HCT116 (cell line): ENCODE data around the gene MFN1. TPM values are rescaled to one million over a fixed set of nuclear protein-coding genes. Genes with fewer than 3 reads are reported as not detected.

Source experiments
- ATAC-seq: fragments of 200-7000 bp; cut with Tn5 transposase; 2 replicates; pipeline ENCODE4 v1.9.1; 2020; ENCODE audit warnings: mild to moderate bottlenecking, moderate library complexity
- BruUV-seq: library from RNA; stranded (reverse); fragments of 400-500 nt; replicated peaks from 2 replicates; lab custom pipeline; 2021; lab: Mats Ljungman, UMichigan
- CTCF ChIA-PET: fragments of 300-600 bp; sonication (Branson Sonifier 250); formaldehyde crosslinking; loops from one replicate; lab custom pipeline; 2021; ENCODE audit warnings: antibody characterized with exemption; lab: Charles Lee
- POLR2A ChIA-PET: fragments of 300-600, 350-600 bp; sonication (Branson Sonifier 250); formaldehyde crosslinking; loops from one replicate; lab custom pipeline; 2021; ENCODE audit warnings: antibody characterized with exemption; lab: Charles Lee
- RAD21 ChIA-PET, 2 experiments: fragments of 300-600 bp; sonication (Branson Sonifier 250); formaldehyde crosslinking; loops; one replicate each; lab custom pipeline; 2023; ENCODE audit warnings: low total read pairs in 2 of 2; ENCODE audit not compliant: uncharacterized antibody in 2 of 2, unreplicated experiment in 2 of 2, low non-redundant PET in 1 of 2; lab: Charles Lee
- DNase-seq: peaks from one replicate; pipeline ENCODE4 v3.0.0-alpha.2; 2010; ENCODE audit warnings: low read depth, low spot score
- H2AFZ ChIP-seq: fragments of 200-600 bp; shearing (Covaris generic), sonication (generic); 2 replicates; pipeline ENCODE4 v1.6.1; 2017; ENCODE audit warnings: low read depth, mixed run types, mixed read lengths, antibody characterized with exemption, low read length; ENCODE audit not compliant: poor library complexity, severe bottlenecking
- H3K27ac ChIP-seq: 2 replicates; pipeline ENCODE4 v1.5.1; 2012; ENCODE audit warnings: low read depth, low read length
- H3K27me3 ChIP-seq: fragments of 200-600 bp; sonication (generic); 2 replicates; pipeline ENCODE4 v1.6.1; 2016; ENCODE audit warnings: mixed run types, low read length, mixed read lengths; ENCODE audit not compliant: insufficient read depth
- H3K36me3 ChIP-seq, 2 experiments: fragments of 200-500 bp in 1 of 2; fragments of 200-600 bp in 1 of 2; sonication (Bioruptor generic) in 1 of 2; sonication (generic) in 1 of 2; 2 replicates each; pipeline versions ENCODE4 v1.5.1 to v1.6.1; 2014 to 2016; ENCODE audit warnings: low read length in 2 of 2, inconsistent platforms in 1 of 2, mixed read lengths in 1 of 2, mixed run types in 1 of 2; ENCODE audit not compliant: insufficient read depth in 2 of 2, control insufficient read depth in 1 of 2
- H3K4me1 ChIP-seq, 2 experiments: fragments of 200-600 bp in 1 of 2; sonication (generic) in 1 of 2; 2 replicates each; pipeline versions ENCODE4 v1.5.1 to v1.6.1; 2012 to 2017; ENCODE audit warnings: low read length in 2 of 2, inconsistent platforms in 1 of 2, mild to moderate bottlenecking in 1 of 2, mixed read lengths in 1 of 2, mixed run types in 1 of 2, moderate library complexity in 1 of 2; ENCODE audit not compliant: insufficient read depth in 2 of 2, control insufficient read depth in 1 of 2
- H3K4me2 ChIP-seq: fragments of 200-600 bp; sonication (generic); 2 replicates; pipeline ENCODE4 v1.6.1; 2017; ENCODE audit warnings: mixed run types, low read length, mixed read lengths
- H3K4me3 ChIP-seq, 2 experiments: fragments of 200-600 bp in 1 of 2; sonication (generic) in 1 of 2; replicated peaks in 1 of 2; 2 replicates each; pipeline ENCODE4 v1.5.1; 2011 to 2016; ENCODE audit warnings: low read length in 2 of 2, control low read depth in 1 of 2, low read depth in 1 of 2, mild to moderate bottlenecking in 1 of 2, mixed read lengths in 1 of 2, mixed run types in 1 of 2
- H3K79me2 ChIP-seq: fragments of 200-600 bp; sonication (generic); 2 replicates; pipeline ENCODE4 v1.6.1; 2017; ENCODE audit warnings: mild to moderate bottlenecking, mixed run types, low read length, moderate library complexity, mixed read lengths; ENCODE audit not compliant: insufficient read depth
- H3K9ac ChIP-seq: fragments of 200-600 bp; sonication (generic); 2 replicates; pipeline ENCODE4 v1.6.1; 2016; ENCODE audit warnings: low read length, mixed read lengths
- H3K9me2 ChIP-seq: fragments of 200-600 bp; sonication (generic), shearing (Covaris generic); 2 replicates; pipeline ENCODE4 v1.6.1; 2017; ENCODE audit warnings: mixed run types, mild to moderate bottlenecking, moderate library complexity; ENCODE audit not compliant: insufficient read depth
- H3K9me3 ChIP-seq, 2 experiments: fragments of 200-500 bp in 1 of 2; fragments of 200-600 bp in 1 of 2; sonication (Bioruptor generic) in 1 of 2; sonication (generic) in 1 of 2; 2 replicates each; pipeline ENCODE4 v1.6.1; 2014 to 2017; ENCODE audit warnings: low read length in 2 of 2, mixed read lengths in 2 of 2, inconsistent platforms in 1 of 2, low read depth in 1 of 2, mild to moderate bottlenecking in 1 of 2, mixed run types in 1 of 2, moderate library complexity in 1 of 2; ENCODE audit not compliant: control insufficient read depth in 1 of 2, insufficient read depth in 1 of 2
- H4K20me1 ChIP-seq: fragments of 200-600 bp; sonication (generic), shearing (Covaris generic); 2 replicates; pipeline ENCODE4 v1.6.1; 2017; ENCODE audit warnings: mixed run types, mild to moderate bottlenecking, moderate library complexity; ENCODE audit not compliant: insufficient read depth
- CBX3 ChIP-seq: IDR thresholded peaks from 2 replicates; pipeline ENCODE4 v1.6.1; 2012; ENCODE audit warnings: low read depth
- CEBPB ChIP-seq: IDR thresholded peaks from 2 replicates; pipeline ENCODE4 v1.6.1; 2012; ENCODE audit warnings: low read depth
- EGR1 ChIP-seq: IDR thresholded peaks from 2 replicates; pipeline ENCODE4 v1.6.1; 2012; ENCODE audit warnings: low read depth
- ELF1 ChIP-seq: IDR thresholded peaks from 2 replicates; pipeline ENCODE4 v1.6.1; 2012; ENCODE audit warnings: low read depth, borderline replicate concordance
- EZH2 ChIP-seq: fragments of 200-600 bp; sonication (generic); IDR thresholded peaks from 2 replicates; pipeline ENCODE4 v1.6.1; 2017; ENCODE audit warnings: antibody characterized with exemption, mixed run types
- FOSL1 ChIP-seq: IDR thresholded peaks from 2 replicates; pipeline ENCODE4 v1.6.1; 2012; ENCODE audit warnings: low read depth
- JUND ChIP-seq: IDR thresholded peaks from 2 replicates; pipeline ENCODE4 v1.6.1; 2012
- RAD21 ChIP-seq: IDR thresholded peaks from 2 replicates; pipeline ENCODE4 v1.6.1; 2012; ENCODE audit warnings: low read depth, mild to moderate bottlenecking
- TCF7L2 ChIP-seq: IDR thresholded peaks from 2 replicates; pipeline ENCODE4 v1.7.0; 2011; ENCODE audit warnings: borderline replicate concordance, inconsistent platforms; ENCODE audit not compliant: insufficient read depth, insufficient read length; ENCODE audit errors: extremely low read depth
- ZFX ChIP-seq: fragments of 450-650 bp; IDR thresholded peaks from 2 replicates; pipeline ENCODE4 v1.6.1; 2017
- ZNF274 ChIP-seq: fragments of 200-500 bp; sonication (Bioruptor generic); IDR thresholded peaks from 2 replicates; pipeline ENCODE4 v1.6.1; 2014; ENCODE audit warnings: mild to moderate bottlenecking, low read depth, low read length, inconsistent platforms
- intact Hi-C: fragments of 100-400 bp; cut with micrococcal nuclease; formaldehyde crosslinking; loops from 2 replicates; pipeline ENCODE4 v1.10.0; 2022
- total RNA-seq: library from RNA; stranded (reverse); gene quantifications from one replicate; pipeline ENCODE4 v1.2.1, GENCODE V29; 2021; ENCODE audit not compliant: unreplicated experiment
- TF ChIP-seq, protein P1 (sequence below): IDR thresholded peaks from 2 replicates; pipeline ENCODE4 v1.6.1; 2012; ENCODE audit warnings: low read depth
- TF ChIP-seq, protein P2 (sequence below): IDR thresholded peaks from 2 replicates; pipeline ENCODE4 v1.6.1; 2012
- TF ChIP-seq, protein P3 (sequence below): IDR thresholded peaks from 2 replicates; pipeline ENCODE4 v1.6.1; 2011; ENCODE audit warnings: mild to moderate bottlenecking, low read length, moderate library complexity; ENCODE audit not compliant: insufficient replicate concordance; ENCODE audit errors: extremely low read depth

Gene MFN1
- total RNA-seq, 1 experiment from 2014 or later = 54.6 TPM

DNA sequence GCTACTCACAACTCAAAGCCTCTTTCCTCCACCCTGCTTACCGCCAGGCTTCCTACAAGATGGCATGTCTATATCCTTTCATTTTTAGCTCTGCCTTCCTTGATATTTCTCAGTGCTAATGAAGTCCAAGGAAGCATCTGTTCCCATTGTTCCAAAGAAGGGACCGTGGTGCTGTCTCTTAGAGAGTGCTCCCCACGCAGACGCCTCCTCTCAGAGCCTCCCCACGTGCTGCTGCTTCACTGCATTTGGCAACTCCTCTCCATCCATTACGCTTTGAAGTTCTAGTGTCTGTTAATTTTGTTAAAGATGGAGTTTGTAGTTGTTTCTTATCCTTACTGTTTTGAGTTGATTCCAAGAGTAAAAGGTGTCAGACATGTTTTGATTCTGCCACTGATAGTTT is 77.6 kb downstream of the MFN1 start:
- intact Hi-C loops = no loop called here

DNA sequence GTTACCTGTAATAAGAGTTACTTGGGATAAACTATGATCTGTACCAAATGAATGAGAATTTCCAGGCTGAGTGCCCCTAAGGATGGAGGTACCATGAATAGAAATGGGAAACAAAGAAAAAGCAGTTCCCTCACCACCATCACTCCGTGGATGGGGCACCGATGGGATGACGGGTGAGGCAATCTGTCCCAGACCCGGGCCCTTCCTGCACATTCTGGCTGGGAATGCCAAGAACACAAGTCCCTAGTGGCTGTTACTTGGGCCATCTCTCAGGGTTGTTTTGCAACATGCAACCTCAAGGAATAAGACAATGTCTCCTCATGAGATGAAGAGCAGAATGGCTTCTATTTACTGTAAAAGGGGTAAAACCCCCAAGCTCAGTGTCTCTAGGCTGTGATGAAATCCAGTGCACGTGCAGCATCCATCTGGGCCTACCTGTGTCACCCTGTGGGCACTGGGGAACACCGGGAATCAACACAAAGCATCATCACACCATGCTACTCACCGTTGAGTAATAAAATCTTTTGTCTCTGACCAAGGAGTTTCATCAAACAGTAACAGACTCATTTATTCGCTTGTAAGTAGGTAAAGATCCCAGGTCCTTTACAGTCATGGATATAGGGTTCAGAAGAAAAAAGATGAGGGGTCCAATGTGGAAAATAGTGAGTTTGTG is 81.5 kb downstream of the MFN1 start:
- Histone ChIP-seq H3K9me3 (no peaks in the 10 kb centered on the region), H3K4me3 (no peak overlapping the region), H3K9ac (no peak overlapping the region), H3K79me2 (no peaks in the 10 kb centered on the region), H3K27me3 (no peaks in the 10 kb centered on the region), H3K36me3 (no peaks in the 10 kb centered on the region), H2AFZ (no peak overlapping the region), H3K27ac (no peak overlapping the region), H4K20me1 (no peaks in the 10 kb centered on the region), H3K4me2 (no peak overlapping the region), H3K4me1 (no peaks in the 10 kb centered on the region), H3K9me2 (no peaks in the 10 kb centered on the region)
- no TSS peak for BruUV-seq
- ChIA-PET POLR2A (no interaction called here), RAD21 (no interaction called here), CTCF (no interaction called here)
- DNase-seq (no peak), ATAC-seq (no peak)
- intact Hi-C loops = no loop called here
- TF ChIP-seq JUND (no peak), TCF7L2 (no peak), EZH2 (no peak), FOSL1 (no peak), CEBPB (no peak), RAD21 (no peak), ZFX (no peak), ZNF274 (no peak), EGR1 (no peak)
- TF ChIP-seq, protein P1, sequence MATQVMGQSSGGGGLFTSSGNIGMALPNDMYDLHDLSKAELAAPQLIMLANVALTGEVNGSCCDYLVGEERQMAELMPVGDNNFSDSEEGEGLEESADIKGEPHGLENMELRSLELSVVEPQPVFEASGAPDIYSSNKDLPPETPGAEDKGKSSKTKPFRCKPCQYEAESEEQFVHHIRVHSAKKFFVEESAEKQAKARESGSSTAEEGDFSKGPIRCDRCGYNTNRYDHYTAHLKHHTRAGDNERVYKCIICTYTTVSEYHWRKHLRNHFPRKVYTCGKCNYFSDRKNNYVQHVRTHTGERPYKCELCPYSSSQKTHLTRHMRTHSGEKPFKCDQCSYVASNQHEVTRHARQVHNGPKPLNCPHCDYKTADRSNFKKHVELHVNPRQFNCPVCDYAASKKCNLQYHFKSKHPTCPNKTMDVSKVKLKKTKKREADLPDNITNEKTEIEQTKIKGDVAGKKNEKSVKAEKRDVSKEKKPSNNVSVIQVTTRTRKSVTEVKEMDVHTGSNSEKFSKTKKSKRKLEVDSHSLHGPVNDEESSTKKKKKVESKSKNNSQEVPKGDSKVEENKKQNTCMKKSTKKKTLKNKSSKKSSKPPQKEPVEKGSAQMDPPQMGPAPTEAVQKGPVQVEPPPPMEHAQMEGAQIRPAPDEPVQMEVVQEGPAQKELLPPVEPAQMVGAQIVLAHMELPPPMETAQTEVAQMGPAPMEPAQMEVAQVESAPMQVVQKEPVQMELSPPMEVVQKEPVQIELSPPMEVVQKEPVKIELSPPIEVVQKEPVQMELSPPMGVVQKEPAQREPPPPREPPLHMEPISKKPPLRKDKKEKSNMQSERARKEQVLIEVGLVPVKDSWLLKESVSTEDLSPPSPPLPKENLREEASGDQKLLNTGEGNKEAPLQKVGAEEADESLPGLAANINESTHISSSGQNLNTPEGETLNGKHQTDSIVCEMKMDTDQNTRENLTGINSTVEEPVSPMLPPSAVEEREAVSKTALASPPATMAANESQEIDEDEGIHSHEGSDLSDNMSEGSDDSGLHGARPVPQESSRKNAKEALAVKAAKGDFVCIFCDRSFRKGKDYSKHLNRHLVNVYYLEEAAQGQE = no peak
- TF ChIP-seq, protein P2, sequence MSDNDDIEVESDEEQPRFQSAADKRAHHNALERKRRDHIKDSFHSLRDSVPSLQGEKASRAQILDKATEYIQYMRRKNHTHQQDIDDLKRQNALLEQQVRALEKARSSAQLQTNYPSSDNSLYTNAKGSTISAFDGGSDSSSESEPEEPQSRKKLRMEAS = no peak

More for the DNA sequence above, 77.6 kb downstream of the MFN1 start:
- H3K4me2 ChIP-seq = no peak overlapping the region
- H3K27me3 ChIP-seq = no peaks in the 10 kb centered on the region
- BruUV-seq = no TSS peak
- H3K9ac ChIP-seq = no peak overlapping the region
- no peak for DNase-seq
- no peaks in the 10 kb centered on the region for H3K9me3 ChIP-seq
- ChIA-PET POLR2A (interaction anchor here (0.6 kb wide), 1 partner anchor 8 kb away, joined by 3 read pairs; no protein-coding TSS in a partner anchor), CTCF (no interaction called here), RAD21 (no interaction called here)
- H3K36me3 ChIP-seq = no peaks in the 10 kb centered on the region
- no peak overlapping the region for H3K4me3 ChIP-seq
- H4K20me1 ChIP-seq = no peaks in the 10 kb centered on the region
- no peak overlapping the region for H3K27ac ChIP-seq
- TF ChIP-seq CBX3 (no peak), ELF1 (no peak)
- TF ChIP-seq, protein P3, sequence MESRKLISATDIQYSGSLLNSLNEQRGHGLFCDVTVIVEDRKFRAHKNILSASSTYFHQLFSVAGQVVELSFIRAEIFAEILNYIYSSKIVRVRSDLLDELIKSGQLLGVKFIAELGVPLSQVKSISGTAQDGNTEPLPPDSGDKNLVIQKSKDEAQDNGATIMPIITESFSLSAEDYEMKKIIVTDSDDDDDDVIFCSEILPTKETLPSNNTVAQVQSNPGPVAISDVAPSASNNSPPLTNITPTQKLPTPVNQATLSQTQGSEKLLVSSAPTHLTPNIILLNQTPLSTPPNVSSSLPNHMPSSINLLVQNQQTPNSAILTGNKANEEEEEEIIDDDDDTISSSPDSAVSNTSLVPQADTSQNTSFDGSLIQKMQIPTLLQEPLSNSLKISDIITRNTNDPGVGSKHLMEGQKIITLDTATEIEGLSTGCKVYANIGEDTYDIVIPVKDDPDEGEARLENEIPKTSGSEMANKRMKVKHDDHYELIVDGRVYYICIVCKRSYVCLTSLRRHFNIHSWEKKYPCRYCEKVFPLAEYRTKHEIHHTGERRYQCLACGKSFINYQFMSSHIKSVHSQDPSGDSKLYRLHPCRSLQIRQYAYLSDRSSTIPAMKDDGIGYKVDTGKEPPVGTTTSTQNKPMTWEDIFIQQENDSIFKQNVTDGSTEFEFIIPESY = no peak
- TF ChIP-seq, all 23 proteins: peak for 0
- Histone ChIP-seq H3K4me1 (no peaks in the 10 kb centered on the region), H3K9me2 (no peaks in the 10 kb centered on the region), H2AFZ (no peak overlapping the region), H3K79me2 (no peaks in the 10 kb centered on the region)
- no peak for ATAC-seq
